Measurements from ENCODE around the gene SLAMF7.

SLAMF7 gene

GRCh38 chr1:160747717-160748116, 8.7 kb downstream of the SLAMF7 start:
- no peak for DNase-seq

DNA sequence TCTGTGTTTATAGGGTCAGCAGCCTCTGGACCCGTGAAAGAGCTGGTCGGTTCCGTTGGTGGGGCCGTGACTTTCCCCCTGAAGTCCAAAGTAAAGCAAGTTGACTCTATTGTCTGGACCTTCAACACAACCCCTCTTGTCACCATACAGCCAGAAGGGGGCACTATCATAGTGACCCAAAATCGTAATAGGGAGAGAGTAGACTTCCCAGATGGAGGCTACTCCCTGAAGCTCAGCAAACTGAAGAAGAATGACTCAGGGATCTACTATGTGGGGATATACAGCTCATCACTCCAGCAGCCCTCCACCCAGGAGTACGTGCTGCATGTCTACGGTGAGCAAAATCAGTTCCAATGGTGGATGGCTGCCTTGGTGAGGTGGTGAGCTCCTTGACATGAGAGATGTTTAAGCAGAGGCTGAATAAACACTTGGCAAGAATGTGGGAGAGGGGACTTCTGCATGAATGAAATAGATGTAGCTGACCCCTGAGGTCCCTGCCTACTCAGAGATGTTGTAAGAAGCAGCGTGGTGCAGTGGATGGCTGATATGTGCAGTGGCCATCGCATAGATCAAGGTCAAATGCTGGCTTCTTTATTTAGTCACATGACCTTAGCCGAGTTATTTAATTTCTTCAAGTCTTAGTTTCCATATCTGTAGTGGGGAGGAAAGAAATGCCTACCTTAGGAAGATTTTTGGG, 9.3 kb downstream of the SLAMF7 start:
- DNase-seq: no peak

- no peak for DNase-seq
Measured at GRCh38 chr1:160748878-160749269, 9.8 kb downstream of the SLAMF7 start.

DNA sequence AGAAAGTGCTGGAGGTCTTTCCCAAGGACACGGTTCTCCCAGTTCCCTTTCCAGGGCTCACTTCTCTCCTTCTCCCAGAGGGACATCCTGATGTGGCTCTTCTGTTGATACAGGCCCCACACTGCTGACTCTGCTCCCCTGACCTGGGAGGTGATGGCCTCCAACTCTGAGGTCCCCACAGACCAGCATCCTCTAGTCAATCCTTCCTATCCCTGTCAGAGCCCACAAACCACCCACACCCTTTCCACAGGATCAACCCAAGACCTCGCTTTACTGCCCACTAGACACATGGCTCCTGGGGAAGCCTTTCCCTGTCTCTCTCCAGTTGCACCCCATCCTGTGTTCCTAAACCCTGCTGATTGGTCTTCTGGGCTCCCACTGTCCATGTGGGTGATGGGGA, 11.6 kb downstream of the SLAMF7 start:
- DNase-seq: no peak

GRCh38 chr1:160752406-160752805, 13.4 kb downstream of the SLAMF7 start:
- no peak for DNase-seq

DNA sequence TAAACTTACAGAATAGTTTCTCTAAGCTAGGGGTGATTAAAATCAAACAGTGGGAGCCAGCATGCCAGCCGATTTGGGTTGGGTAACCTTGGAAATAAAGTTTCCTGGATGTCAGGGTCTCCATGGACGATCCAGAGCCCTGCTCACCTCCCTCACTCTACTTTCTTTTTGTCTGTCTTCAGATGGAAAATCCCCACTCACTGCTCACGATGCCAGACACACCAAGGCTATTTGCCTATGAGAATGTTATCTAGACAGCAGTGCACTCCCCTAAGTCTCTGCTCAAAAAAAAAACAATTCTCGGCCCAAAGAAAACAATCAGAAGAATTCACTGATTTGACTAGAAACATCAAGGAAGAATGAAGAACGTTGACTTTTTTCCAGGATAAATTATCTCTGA, 13.9 kb downstream of the SLAMF7 start:
- no peak for DNase-seq

DNA sequence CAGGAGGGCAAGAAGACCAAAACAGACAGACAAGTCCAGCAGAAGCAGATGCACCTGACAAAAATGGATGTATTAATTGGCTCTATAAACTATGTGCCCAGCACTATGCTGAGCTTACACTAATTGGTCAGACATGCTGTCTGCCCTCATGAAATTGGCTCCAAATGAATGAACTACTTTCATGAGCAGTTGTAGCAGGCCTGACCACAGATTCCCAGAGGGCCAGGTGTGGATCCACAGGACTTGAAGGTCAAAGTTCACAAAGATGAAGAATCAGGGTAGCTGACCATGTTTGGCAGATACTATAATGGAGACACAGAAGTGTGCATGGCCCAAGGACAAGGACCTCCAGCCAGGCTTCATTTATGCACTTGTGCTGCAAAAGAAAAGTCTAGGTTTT, 14.5 kb downstream of the SLAMF7 start:
- DNase-seq: no peak

GRCh38 chr1:160755461-160755860, 16.4 kb downstream of the SLAMF7 start:
- no peak for DNase-seq

DNA sequence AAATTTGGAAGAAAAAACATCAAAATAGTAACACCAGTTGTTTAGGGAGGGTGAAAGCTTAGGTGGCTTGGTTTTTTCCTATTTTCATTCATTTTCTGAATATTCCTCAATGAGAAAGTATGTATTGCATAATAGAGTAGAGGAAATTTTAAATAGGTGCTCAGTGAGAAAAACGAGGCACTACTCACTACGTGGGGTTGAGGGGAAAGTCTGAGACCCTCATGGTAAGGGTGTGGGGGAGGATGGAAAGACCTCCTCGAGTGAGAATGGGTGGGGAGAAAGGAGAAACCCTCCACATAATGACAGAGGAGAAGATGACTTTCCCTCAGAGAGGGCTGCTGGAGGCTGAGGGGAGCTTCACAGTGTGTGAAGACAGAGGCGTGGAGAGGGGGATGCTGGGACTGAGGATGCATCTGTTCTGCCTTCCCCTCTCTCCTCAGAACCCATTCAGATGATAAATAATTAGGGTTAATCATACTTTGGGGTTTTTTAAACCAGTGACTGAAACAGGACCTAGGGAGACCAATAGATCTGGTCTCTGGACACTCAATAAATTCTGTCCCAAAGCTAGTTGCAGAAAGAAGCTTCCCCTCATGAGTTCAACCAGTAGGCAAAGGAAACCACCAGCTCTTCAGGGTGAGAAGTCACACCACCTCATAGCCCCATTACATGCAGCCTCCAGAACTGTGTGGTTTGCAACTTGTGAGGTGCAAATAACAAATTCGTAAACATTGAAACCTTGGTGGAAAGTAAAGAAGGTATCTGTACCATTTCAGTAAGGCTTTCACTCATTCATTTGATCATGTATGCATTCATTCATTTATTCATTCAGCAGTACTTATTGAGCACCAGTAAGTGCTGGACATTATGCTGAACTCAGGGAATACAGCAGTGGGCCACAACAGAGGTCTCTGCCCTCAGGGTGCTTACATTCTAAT, 17.1 kb downstream of the SLAMF7 start:
- DNase-seq: no peak

GRCh38 chr1:160756849-160757201, 17.8 kb downstream of the SLAMF7 start:
- DNase-seq: no peak

- no peak for DNase-seq
Measured at GRCh38 chr1:160758521-160758920, 19.5 kb downstream of the SLAMF7 start.

- DNase-seq: no peak
Measured at GRCh38 chr1:160759740-160760139, 20.7 kb downstream of the SLAMF7 start.

- DNase-seq: no peak
Measured at GRCh38 chr1:160761046-160761445, 22.0 kb downstream of the SLAMF7 start.

GRCh38 chr1:160761886-160762285, 22.8 kb downstream of the SLAMF7 start:
- DNase-seq: no peak

DNA sequence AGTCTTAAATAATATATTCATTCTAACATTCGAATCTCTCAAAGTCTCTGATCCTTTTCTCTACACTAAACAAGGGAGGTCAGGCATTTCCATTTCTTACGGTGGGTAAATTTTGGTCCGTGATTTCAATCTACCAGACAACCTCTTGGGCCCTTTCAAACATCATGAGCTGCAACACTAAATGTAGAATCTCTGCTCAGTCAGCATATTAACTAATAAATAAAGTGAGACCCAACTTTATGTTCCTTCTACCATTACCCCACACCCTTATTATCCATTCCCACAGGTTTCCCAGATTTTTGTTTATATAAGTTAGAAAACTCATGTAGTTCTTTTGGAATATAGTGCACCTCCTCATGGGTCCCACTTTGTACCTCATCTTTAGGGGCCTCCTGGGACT, 24.9 kb downstream of the SLAMF7 start:
- no peak for DNase-seq

DNA sequence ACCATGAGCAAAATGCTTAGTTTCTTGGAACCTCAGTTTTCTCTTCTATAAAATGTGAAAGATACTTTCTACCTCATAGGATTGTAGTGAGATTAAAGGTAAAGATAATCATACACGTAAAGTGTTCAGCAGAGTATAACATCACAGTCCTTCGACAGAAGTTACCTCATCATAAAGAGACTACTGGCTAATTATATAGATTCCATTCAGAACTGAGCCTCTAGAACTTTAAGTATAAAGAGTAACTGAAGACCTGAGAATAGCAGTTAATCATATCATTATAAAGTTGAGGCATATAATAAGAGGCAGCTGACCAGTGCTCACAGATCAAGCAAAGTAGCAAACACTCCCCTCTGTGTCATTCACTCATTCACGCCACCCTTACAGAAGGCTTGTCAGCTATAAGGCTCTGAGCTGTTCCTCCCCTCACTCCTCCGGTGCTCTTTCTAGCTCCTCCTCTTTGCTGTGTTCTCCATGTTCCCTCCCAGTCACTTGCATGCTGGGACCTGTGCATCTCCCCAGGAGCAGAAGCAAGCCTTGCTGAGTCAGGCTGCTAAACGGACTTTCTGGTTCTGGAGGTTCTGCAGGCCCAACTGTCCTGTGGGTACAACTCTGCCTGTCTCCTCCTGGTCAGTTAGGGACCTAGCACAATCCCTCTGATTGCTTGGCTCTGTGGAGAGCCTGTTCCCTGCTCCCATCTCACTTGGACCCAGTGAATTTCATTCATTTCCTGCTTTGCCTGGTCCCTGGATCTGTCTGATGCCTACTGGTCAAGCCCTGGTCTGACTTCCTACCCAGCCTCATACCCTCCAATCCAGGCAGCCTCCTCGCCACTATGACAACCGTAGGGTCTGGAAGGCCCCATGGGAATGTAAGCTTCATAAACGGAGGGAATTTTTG, 28.6 kb downstream of the SLAMF7 start:
- no peak for DNase-seq

DNA sequence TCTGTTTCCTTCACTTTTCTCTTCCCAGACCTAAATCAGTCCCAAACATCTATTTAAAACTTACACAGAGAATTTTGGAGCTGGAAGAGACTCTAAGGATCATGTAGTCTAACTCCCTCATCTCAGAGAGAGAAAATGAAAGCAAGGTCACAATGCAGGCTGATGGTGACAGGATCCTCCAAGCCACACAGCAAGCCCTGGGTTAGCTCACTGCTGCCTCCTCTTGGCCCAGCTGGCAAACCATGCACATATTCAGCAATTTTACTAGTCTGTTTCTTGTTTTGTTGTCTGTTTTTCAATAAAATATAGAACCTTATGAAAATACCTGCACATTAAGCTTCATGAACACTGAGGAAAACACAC, 29.2 kb downstream of the SLAMF7 start:
- DNase-seq: no peak

DNA sequence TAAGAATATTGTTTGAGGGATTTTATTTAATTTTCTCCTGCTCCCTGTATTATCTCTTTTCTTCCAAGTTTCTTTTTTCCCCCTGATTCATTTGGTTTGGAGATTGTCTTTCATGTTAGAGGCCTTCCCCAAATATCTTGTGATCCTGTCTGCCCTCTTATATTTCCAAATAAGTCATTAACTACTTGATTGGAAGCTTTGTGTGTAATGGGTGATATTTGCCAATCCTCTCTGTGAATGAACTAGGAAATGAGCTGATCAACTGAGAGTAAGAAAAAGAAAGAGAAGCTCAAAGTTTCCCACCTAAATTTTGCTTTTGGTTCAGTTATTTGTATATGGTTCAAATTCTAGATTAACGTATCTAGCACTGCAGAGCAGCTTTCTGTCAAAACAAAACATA, 33.3 kb downstream of the SLAMF7 start:
- DNase-seq: no peak

GRCh38 chr1:160773093-160773492, 34.0 kb downstream of the SLAMF7 start:
- DNase-seq: no peak

DNA sequence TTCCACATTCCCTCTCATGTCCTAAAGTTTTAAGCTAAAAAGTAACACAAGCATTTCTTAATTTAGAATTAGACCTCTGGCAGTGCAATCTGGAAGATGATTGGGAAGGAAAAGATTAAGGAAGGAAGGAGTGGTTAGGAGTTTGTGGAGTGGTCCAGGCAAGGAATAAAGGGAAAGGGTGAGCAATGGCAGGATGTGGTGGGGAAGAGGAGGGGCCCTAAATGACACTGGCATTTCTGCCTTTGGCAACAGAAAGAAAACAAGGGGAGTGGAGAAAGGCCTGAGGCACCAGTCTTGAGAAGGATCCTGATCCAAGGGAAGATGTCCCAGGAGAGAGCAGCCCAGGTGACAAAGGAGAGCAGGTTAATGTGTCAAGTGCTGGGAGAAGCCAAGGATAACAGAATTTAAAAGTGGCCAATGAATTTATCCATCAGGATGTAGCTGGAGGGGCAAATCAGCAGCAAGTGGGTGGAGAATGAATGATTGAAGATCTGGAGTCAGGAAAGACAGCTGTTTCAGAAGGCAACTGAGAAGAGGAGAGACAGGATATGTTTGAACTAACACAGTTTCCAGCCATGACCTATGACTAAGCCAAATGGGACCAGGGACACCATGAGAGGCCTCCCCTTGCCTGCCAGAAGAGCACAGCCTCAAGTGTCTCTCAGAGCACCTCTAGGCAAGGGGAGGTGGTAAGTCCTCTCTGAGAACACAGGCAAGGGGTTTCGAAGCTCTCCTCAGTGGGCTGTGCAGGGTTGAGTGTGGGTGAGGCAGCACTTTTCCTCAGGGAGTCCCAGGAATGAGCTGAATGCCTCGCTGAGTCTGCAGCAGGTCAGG, 36.1 kb downstream of the SLAMF7 start:
- no peak for DNase-seq

GRCh38 chr1:160776178-160776577, 37.1 kb downstream of the SLAMF7 start:
- no peak for DNase-seq

GRCh38 chr1:160777486-160778089, 38.5 kb downstream of the SLAMF7 start:
- DNase-seq: peak; percentile 12

Measured in NCI-H510A treated with DMSO at 0.1 percent for 48 hours (cell line).